OCI-LY7 (cell line): ENCODE data around the gene YBX1. TPM values are rescaled to one million over a fixed set of nuclear protein-coding genes. Genes with fewer than 3 reads are reported as not detected.

Source experiments
- BruUV-seq: library from RNA; stranded (reverse); fragments of 400-500 nt; replicated peaks from 2 replicates; lab custom pipeline; 2021; lab: Mats Ljungman, UMichigan
- CTCF ChIA-PET: fragments of 300-600 bp; sonication (Branson Sonifier 250); formaldehyde crosslinking; loops from one replicate; lab custom pipeline; 2022; ENCODE audit warnings: antibody characterized with exemption; ENCODE audit not compliant: unreplicated experiment; lab: Charles Lee
- POLR2A ChIA-PET: fragments of 300-600 bp; sonication (Branson Sonifier 250); formaldehyde crosslinking; loops from one replicate; lab custom pipeline; 2022; ENCODE audit warnings: antibody characterized with exemption; lab: Charles Lee
- DNase-seq: peaks from one replicate; pipeline ENCODE4 v3.0.0-alpha.2; 2015; ENCODE audit warnings: low spot score
- H2AFZ ChIP-seq: fragments of 200-600 bp; sonication (generic), shearing (Covaris generic); 2 replicates; pipeline ENCODE4 v1.6.1; 2014; ENCODE audit warnings: mild to moderate bottlenecking, antibody characterized with exemption, low read length, moderate library complexity
- H3K27ac ChIP-seq: fragments of 200-600 bp; sonication (generic); 2 replicates; pipeline ENCODE4 v1.5.1; 2014; ENCODE audit warnings: mixed run types, low read depth, mild to moderate bottlenecking, moderate library complexity, low read length, inconsistent platforms; ENCODE audit not compliant: poor library complexity, severe bottlenecking
- H3K36me3 ChIP-seq: fragments of 200-600 bp; sonication (generic); 2 replicates; pipeline ENCODE4 v1.6.1; 2014; ENCODE audit warnings: mild to moderate bottlenecking, antibody characterized with exemption, low read length, moderate library complexity, mixed read lengths; ENCODE audit not compliant: insufficient read depth
- H3K4me1 ChIP-seq: fragments of 200-600 bp; sonication (generic); 2 replicates; pipeline ENCODE4 v1.5.1; 2014; ENCODE audit warnings: mild to moderate bottlenecking, low read length; ENCODE audit not compliant: insufficient read depth, poor library complexity, severe bottlenecking
- H3K4me2 ChIP-seq: fragments of 200-600 bp; sonication (generic); 2 replicates; pipeline ENCODE4 v1.6.1; 2014; ENCODE audit warnings: mild to moderate bottlenecking, low read length
- H3K4me3 ChIP-seq: fragments of 200-600 bp; sonication (generic); 2 replicates; pipeline ENCODE4 v1.5.1; 2014; ENCODE audit warnings: mild to moderate bottlenecking, low read depth, low read length; ENCODE audit not compliant: poor library complexity, severe bottlenecking
- H3K79me2 ChIP-seq: fragments of 200-600 bp; sonication (generic); 2 replicates; pipeline ENCODE4 v1.6.1; 2016; ENCODE audit warnings: low read depth, mild to moderate bottlenecking, low read length, moderate library complexity, mixed read lengths; ENCODE audit not compliant: insufficient read depth
- H3K9me2 ChIP-seq: fragments of 200-600 bp; sonication (generic); 2 replicates; pipeline ENCODE4 v1.6.1; 2016; ENCODE audit warnings: mild to moderate bottlenecking, low read length, mixed read lengths; ENCODE audit not compliant: insufficient read depth
- H3K9me3 ChIP-seq: fragments of 200-600 bp; sonication (generic); 2 replicates; pipeline ENCODE4 v1.6.1; 2014; ENCODE audit warnings: mild to moderate bottlenecking, mixed run types, low read length, mixed read lengths
- H4K20me1 ChIP-seq: fragments of 200-600 bp; sonication (generic); 2 replicates; pipeline ENCODE4 v1.6.1; 2014; ENCODE audit warnings: mild to moderate bottlenecking, antibody characterized with exemption, low read length, moderate library complexity, mixed read lengths; ENCODE audit not compliant: insufficient read depth
- CTCF ChIP-seq: fragments of 200-600 bp; sonication (generic); conservative IDR thresholded peaks from 2 replicates; pipeline ENCODE4 v1.5.1; 2014; ENCODE audit warnings: mild to moderate bottlenecking, antibody characterized with exemption, low read length, moderate library complexity, mixed read lengths
- EZH2phosphoT487 ChIP-seq: fragments of 200-600 bp; sonication (generic); IDR thresholded peaks from 2 replicates; pipeline ENCODE4 v1.6.1; 2018; ENCODE audit warnings: low read depth, borderline replicate concordance, mild to moderate bottlenecking, mixed run types, antibody characterized with exemption, low read length, moderate library complexity, mixed read lengths
- intact Hi-C: fragments of 100-400 bp; cut with micrococcal nuclease; formaldehyde crosslinking; loops from one replicate; pipeline ENCODE4 v1.10.0; 2022; ENCODE audit not compliant: unreplicated experiment
- total RNA-seq, 2 experiments: library from RNA; depleted of rRNA in 1 of 2; stranded (reverse); fragments of >200 nt in 1 of 2; shearing (Covaris generic) in 1 of 2; gene quantifications; 2 replicates each; pipeline ENCODE4 v1.2.3, GENCODE V29; 2014 to 2022

YBX1 gene
- total RNA-seq, 2 experiments from 2014 or later = 750 to 956 TPM

GRCh38 chr1:42753070-42753469 lies 70.9 kb downstream of the YBX1 start:
- POLR2A ChIA-PET = interaction anchor here (0.9 kb wide), 1 partner anchor 14 kb away, joined by 3 read pairs; the partner anchor contains the start of genes C1orf50 and P3H1
- Histone ChIP-seq H3K79me2 (no peaks in the 10 kb centered on the region), H3K36me3 (peaks cover 77% of the 10 kb centered on the region), H3K27ac (no peak overlapping the region), H4K20me1 (no peaks in the 10 kb centered on the region), H3K9me3 (no peaks in the 10 kb centered on the region), H3K9me2 (no peaks in the 10 kb centered on the region), H2AFZ (no peak overlapping the region), H3K4me3 (no peak overlapping the region), H3K4me1 (no peaks in the 10 kb centered on the region), H3K4me2 (no peak overlapping the region)
- DNase-seq = no peak
- CTCF ChIA-PET = no interaction called here
- intact Hi-C loops = no loop called here
- TF ChIP-seq CTCF (no peak), EZH2phosphoT487 (no peak)
- no TSS peak for BruUV-seq

Other genes with a start within 250 kb of the YBX1 start
- not detected in 2 replicates for gene ZMYND12, start 226.4 kb upstream of the YBX1 start, total RNA-seq (2014; rRNA removed; shearing (Covaris generic))
- gene ZMYND12, start 226.4 kb upstream of the YBX1 start, total RNA-seq (2022) = not detected in 2 replicates
- 23.2 and 46.9 TPM in 2 replicates for gene PPCS, start 225.9 kb upstream of the YBX1 start, total RNA-seq (2014; rRNA removed; shearing (Covaris generic))
- gene PPCS, start 225.9 kb upstream of the YBX1 start, total RNA-seq (2022) = 29.2 and 34.9 TPM in 2 replicates
- gene CCDC30, start 219.1 kb upstream of the YBX1 start, total RNA-seq (2014; rRNA removed; shearing (Covaris generic)) = 0.54 and 2.6 TPM in 2 replicates
- 1.9 and 2.6 TPM in 2 replicates for gene CCDC30, start 219.1 kb upstream of the YBX1 start, total RNA-seq (2022)
- 74.4 and 95.7 TPM in 2 replicates for gene PPIH, start 24.0 kb upstream of the YBX1 start, total RNA-seq (2014; rRNA removed; shearing (Covaris generic))
- 81.3 and 100 TPM in 2 replicates for gene PPIH, start 24.0 kb upstream of the YBX1 start, total RNA-seq (2022)
- not detected in 2 replicates for gene CLDN19, start 57.8 kb downstream of the YBX1 start, total RNA-seq (2014; rRNA removed; shearing (Covaris generic))
- not detected in 2 replicates for gene CLDN19, start 57.8 kb downstream of the YBX1 start, total RNA-seq (2022)
- 39.0 and 43.8 TPM in 2 replicates for gene P3H1, start 84.6 kb downstream of the YBX1 start, total RNA-seq (2014; rRNA removed; shearing (Covaris generic))
- 44.1 and 45.7 TPM in 2 replicates for gene P3H1, start 84.6 kb downstream of the YBX1 start, total RNA-seq (2022)
- 2.0 and 3.2 TPM in 2 replicates for gene C1orf50, start 84.8 kb downstream of the YBX1 start, total RNA-seq (2014; rRNA removed; shearing (Covaris generic))
- gene C1orf50, start 84.8 kb downstream of the YBX1 start, total RNA-seq (2022) = 9.7 and 9.9 TPM in 2 replicates
- gene TMEM269, start 102.6 kb downstream of the YBX1 start, total RNA-seq (2014; rRNA removed; shearing (Covaris generic)) = 0.08 and 0.16 TPM in 2 replicates
- gene TMEM269, start 102.6 kb downstream of the YBX1 start, total RNA-seq (2022) = 0.46 and 0.81 TPM in 2 replicates
- gene ERMAP, start 134.7 kb downstream of the YBX1 start, total RNA-seq (2014; rRNA removed; shearing (Covaris generic)) = 2.3 and 2.7 TPM in 2 replicates
- 5.1 and 5.2 TPM in 2 replicates for gene ERMAP, start 134.7 kb downstream of the YBX1 start, total RNA-seq (2022)
- 23.1 and 32.3 TPM in 2 replicates for gene SVBP, start 135.0 kb downstream of the YBX1 start, total RNA-seq (2014; rRNA removed; shearing (Covaris generic))
- gene SVBP, start 135.0 kb downstream of the YBX1 start, total RNA-seq (2022) = 18.9 and 21.0 TPM in 2 replicates
- 14.1 and 17.8 TPM in 2 replicates for gene ZNF691, start 164.2 kb downstream of the YBX1 start, total RNA-seq (2014; rRNA removed; shearing (Covaris generic))
- 21.1 and 23.6 TPM in 2 replicates for gene ZNF691, start 164.2 kb downstream of the YBX1 start, total RNA-seq (2022)